NCI-H2196 treated with DMSO at 0.1 percent for 48 hours (cell line): ENCODE data around the gene TMEM106B.
"Not testable (repeated sequence)": the region's sequence is repeated elsewhere in the genome, so short reads cannot be mapped to it uniquely, and the experiment has no call there.

Source experiments
- DNase-seq: peaks from one replicate; lab custom pipeline; 2025; ENCODE audit not compliant: unreplicated experiment; lab: John Stamatoyannopoulos, UW

TMEM106B gene

DNA sequence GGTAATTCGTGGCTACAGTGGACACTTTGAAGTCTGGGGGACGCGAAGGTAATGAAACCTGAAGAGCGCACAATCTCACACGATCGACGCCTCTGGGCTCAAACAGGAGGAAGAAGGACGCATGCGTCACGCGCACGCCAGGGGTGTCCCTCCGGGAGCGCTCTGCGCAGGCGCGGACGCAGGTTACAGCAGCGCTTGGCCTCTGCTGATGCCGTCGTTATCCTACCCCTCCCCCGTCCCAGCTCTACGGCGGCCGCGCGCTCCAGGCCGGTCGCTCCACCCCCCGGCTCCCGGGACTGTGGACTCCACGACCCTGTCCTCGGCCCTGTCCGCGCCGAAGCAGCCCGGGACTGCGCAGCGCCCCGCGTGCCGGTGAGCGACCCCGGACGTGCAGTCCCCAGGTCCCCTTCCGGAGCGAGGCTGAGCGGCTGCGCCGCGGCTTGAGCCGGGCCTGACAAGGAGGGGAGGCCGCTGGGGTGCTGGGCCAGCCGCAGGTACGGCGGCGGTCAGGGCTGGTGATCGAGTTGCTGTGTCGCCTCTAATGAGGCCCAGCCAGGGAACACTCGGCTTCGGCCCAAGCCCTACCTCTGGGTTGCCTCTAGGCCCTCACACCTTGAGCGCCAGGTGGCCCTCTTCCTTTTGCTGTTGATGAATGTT lies at the start of gene TMEM106B:
Gene TMEM106B, plus strand, starts transcription at position 241 of the 657 bp plus-strand sequence. CDS start 3,517 bp downstream, outside the sequence.
- DNase-seq = peak; percentile 91

GRCh38 chr7:12162415-12163113 lies 48.5 kb upstream of the TMEM106B start:
- DNase-seq = no peak

- DNase-seq = not testable (repeated sequence)
Observed at GRCh38 chr7:12168065-12168464, 43.0 kb upstream of the TMEM106B start.

DNA sequence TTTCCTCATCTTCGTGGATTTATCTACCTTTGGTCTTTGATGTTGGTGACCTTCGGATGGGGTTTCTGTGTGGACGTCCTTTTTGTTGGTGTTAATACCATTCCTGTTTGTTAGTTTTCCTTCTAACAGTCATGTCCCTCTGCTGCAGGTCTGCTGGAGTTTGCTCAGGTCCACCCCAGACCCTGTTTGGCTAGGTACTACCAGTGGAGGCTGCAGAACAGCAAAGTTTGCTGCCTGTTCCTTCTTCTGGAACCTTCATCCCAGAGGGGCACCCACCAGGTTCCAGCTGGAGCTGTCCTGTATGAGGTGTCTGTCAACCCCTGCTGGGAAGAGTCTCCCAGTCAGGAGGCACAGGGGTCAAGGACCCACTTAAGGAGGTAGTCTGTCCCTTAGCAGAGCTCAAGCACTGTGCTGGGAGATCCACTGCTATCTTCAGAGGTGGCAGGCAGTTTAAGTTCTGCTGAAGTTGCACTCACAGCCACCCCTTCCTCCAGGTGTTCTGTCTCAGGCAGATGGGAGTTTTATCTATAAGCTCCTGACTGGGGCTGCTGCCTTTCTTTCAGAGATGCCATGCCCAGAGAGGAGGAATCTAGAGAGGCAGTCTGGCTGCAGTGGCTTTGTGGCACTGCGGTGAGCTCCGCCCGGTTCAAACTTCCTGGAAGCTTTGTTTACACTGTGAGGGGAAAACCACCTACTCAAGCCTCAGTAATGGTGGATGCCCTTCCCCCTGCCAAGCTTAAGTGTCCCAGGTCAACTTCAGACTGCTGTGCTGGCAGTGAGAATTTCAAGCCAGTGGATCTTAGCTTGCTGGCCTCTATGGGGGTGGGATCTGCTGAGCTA lies 40.9 kb upstream of the TMEM106B start:
- not testable (repeated sequence) for DNase-seq

- no peak for DNase-seq
Observed at GRCh38 chr7:12173671-12174070, 37.4 kb upstream of the TMEM106B start.

- no peak for DNase-seq
Observed at GRCh38 chr7:12174931-12175330, 36.2 kb upstream of the TMEM106B start.

- no peak for DNase-seq
Observed at GRCh38 chr7:12178317-12178716, 32.8 kb upstream of the TMEM106B start.

DNA sequence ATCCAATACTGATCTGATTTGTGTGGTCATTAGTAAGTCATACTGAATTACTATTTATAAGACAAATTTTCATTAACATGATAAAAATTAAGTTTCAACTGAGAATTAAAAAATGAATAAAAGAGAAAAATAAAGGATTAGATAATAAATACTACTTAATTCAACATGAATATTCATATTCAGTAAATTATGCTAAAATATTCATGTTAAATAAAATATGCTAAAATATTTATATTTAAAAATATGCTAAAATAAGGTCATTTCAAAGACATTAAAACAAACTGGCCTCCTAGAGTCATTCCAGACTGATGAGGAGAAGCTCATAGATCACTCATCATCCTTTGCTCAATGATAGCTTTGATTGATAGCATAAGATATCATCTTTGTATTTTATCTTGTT lies 16.7 kb upstream of the TMEM106B start:
- DNase-seq = no peak

GRCh38 chr7:12196386-12196785 lies 14.7 kb upstream of the TMEM106B start:
- no peak for DNase-seq

GRCh38 chr7:12199363-12199762 lies 11.7 kb upstream of the TMEM106B start:
- DNase-seq = no peak

GRCh38 chr7:12207046-12207445 lies 4.0 kb upstream of the TMEM106B start:
- no peak for DNase-seq

DNA sequence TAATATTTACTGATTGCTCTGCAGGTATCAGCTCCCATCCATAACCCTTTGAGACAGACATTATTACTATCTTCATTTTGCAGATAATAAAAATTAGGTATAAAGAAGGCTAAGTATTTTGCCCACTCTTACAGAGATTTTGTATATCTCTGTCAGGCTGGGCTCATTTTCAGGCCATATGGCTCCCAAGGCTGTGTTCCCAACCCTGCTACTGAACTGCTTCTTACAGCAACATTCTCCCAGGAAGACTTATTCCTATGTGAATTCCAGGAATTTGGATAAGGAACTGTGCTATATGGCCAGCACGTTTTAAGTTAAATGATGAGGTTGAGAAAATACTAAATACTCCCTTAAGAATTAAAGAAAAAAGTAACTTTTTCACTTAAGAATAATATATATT lies 1.9 kb upstream of the TMEM106B start:
- DNase-seq = no peak

- DNase-seq = no peak
Observed at GRCh38 chr7:12210179-12211053, 678 bp upstream of the TMEM106B start.

DNA sequence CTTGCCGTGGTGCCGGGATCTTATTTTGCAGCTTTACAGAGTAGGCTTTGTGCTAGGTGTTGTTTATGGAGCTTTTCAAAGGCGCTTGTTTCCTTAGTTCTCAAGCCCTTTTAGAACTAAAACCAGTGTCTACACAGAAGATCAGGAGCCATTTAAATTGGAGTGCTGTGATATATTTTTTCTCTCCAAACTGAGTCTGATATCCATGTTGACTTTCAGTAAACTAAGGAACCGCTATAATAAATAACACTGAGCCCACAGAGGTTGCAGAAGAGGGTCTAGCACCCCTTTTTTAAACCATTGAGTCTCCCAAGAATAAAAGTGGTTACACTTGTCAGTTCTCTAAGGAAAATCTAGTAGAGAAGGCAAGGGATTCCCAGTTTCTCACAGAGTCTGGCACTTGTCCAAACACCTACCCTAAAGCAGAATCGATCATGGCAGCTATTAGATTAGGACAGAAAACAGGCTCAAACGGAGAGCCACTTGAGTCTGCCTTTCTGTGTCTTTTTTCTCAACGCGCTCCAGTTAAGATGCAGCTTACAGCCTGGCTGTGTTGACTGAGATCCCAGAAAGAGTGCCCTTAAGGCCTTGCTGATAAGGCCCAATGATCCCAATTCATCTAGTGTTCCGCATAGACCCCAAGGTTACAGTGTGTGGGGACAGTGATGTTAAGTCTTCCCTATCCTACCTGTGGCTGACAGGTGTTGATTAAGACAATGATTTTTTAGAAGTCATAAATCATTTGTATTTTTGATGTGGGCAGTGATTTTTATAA lies 804 bp downstream of the TMEM106B start:
- no peak for DNase-seq

DNA sequence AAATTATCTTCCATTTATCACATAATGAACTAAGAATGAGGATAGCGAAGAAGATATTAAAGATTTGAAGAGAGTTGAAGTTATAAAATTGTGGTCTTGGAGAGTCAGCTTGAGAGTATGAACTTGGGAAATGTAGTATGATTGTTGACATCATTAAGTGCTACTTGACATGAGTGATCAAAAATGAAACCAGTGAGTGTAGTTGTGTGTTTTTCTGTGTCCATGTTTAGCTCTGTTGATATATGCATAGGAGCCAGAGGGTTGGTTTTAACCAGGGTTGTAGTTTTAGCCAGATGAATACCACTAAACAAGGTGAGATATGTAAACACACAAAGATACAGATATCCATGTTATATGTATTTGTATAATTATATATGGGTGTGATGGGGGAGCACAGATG lies 6.2 kb downstream of the TMEM106B start:
- no peak for DNase-seq

DNA sequence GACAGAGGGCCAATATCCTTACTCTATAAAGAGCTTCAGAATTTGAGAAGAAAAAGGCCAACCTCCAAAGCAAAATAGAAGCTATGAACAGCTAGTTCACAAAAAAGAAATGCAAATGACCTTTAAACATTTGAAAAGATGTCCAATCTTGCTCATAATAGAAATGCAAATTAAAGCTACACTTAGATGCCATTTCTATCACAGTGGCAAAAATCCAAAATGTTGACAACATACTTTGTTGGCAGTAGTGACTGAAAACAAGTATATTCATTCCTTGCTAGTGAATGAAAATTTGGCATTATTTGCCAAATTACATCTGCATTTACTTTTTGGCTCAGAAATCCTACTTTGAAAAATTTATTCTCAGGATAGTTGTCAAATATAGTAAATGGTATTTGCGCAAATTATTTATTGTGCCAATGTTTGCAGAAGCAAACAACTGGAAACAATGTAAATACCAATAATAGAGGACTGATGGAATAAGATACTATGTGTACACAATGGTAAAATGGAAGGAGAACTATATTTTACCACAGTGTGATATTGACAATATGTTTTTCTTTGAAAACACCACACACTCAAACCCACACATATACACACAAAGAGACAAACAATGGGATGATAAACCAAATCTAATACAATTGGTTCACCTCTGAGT lies 9.4 kb downstream of the TMEM106B start:
- DNase-seq = no peak

- DNase-seq = no peak
Observed at GRCh38 chr7:12221414-12221813, 10.3 kb downstream of the TMEM106B start.

GRCh38 chr7:12222889-12223579 lies 11.9 kb downstream of the TMEM106B start:
- DNase-seq = no peak

DNA sequence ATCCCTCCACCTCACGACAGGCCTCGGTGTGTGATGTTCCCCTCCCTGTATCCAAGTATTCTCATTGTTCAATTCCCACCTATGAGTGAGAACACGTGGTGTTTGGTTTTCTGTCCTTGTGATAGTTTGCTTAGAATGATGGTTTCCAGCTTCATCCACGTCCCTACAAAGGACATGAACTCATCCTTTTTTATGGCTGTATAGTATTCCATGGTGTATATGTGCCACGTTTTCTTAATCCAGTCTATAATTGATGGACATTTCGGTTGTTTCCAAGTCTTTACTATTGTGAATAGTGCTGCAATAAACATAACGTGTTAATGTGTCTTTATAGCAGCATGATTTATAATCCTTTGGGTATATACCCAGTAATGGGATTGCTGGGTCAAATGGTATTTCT lies 13.9 kb downstream of the TMEM106B start:
- DNase-seq = not testable (repeated sequence)
